ENCODE data around the gene PHETA2.

PHETA2 gene

GRCh38 chr22:42074132-42074811 is at the start of gene PHETA2:
Gene PHETA2 (plus strand): TSS chr22:42074248. CDS start chr22:42077294, 3,046 bp downstream.
- no peak for DNase-seq

DNA sequence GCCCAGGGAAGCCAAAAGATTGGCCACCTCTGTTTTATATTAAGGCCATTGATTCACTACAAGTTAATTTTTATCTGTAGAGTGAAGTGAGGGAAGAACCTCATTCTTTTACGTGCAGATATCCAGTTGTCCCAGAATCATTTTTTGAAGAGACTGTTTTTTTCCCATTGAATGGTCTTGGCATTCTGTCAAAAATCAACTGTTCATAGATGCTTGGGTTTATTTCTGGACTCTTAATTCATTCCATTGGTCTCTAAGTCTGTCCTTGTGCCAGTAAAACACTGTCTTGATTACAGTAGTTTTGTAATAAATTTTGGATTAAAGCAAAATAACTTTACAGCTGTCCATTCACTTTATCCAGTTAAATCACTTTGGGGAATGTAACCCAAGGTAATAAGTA is 48.6 kb upstream of the PHETA2 start:
- no peak for DNase-seq

DNA sequence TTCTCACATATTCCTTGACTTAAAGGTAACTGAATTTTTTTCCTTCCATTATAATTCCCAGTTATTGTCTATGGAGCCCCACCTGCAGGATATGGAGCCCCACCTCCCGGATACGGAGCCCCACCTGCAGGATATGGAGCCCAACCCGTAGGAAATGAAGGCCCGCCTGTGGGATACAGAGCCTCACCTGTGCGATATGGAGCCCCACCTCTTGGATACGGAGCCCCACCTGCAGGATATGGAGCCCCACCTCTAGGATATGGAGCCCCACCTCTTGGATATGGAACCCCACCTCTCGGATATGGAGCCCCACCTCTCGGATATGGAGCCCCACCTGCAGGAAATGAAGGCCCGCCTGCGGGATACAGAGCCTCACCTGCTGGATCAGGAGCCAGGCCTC is 47.3 kb upstream of the PHETA2 start:
- no peak for DNase-seq

DNA sequence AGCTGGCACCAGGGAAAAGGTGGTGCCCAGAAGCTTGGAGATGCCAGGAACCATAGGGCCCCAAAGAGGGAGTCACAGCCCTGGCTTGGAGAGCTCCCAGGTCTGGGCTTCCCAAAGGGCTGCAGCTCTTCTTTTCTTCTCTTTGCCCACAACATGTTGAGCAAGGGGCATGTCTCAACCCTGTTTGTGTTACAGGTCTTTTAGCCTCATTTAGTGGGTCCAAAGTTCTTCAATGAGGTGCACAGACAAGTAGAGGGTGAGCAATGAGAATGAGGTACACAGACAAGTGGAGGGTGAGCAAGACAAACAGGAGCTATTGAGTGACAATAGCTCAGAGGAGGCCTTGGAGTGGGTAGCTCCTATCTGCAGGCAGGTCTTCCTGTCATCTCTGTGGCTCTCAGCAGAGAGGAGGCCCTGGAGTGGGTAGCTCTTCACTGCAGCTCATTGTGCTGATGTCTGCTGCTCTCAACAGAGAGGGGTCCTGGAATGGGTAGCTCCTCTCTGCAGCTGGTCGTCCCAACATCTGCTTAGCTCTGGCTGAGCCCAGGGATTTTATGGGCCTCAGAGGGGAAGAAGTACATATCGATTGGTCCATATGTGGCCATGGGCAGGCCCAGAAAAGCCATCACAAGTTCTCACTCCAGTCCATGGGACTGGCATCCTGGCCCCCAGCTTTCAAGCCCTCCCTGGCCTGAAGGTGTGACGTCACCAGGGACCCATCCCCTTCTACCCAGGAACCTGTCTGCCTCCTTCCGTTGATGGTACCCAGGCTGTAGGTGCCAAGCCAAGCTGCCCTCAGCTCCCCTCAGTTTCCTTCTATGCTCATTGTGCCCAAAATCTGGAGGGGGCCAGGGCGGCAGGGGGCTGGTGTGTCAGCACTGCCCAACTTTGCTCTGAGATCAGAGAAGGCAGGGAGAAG is 40.5 kb upstream of the PHETA2 start:
- no peak for DNase-seq

DNA sequence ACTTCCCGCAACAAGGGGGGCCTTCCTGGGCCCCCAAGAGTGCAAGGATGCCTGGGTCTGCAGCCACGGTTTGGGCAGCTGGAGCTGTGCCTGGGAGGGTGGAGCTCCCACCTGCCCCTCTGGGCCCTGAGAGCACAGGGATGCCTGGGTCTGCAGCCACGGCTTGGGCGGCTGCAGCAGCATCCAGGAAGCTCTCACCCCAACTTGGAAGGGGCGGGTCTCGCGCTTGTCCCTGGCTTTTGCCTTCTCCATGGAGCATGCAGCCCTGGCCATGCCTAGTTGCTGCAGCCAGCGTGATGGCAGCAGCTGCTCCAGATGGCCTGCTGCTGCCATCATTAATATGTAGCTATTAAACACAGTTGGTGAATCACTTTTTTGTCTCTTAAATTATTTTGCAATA is 38.8 kb upstream of the PHETA2 start:
- no peak for DNase-seq

- no peak for DNase-seq
Observed at GRCh38 chr22:42039271-42039670, 34.8 kb upstream of the PHETA2 start.

- no peak for DNase-seq
Observed at GRCh38 chr22:42041784-42042183, 32.3 kb upstream of the PHETA2 start.

DNA sequence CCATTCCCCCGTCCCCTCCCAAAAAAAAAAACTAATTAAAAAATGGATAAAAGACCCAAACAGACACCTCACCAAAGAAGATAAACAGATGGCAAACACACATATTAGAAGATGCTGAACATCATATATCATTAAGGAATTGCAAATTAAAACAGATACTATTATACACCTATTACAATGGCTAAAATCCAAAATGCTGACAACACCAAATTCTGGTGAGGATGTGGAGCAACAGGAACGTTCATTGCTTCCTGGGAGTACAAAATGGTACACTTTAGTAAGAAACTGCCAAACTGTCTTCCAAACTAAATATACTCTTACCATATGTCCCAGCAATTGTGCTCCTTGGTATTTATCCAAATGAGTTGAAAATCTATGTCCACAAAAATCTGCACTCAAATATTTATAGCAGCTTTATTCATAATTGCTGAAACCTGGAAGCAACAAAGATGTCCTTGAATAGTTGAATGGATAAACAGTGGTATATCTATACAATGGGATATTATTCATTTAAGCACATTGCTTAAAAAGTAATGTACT is 23.3 kb upstream of the PHETA2 start:
- DNase-seq = no peak

- DNase-seq = no peak
Observed at GRCh38 chr22:42052765-42053164, 21.3 kb upstream of the PHETA2 start.

DNA sequence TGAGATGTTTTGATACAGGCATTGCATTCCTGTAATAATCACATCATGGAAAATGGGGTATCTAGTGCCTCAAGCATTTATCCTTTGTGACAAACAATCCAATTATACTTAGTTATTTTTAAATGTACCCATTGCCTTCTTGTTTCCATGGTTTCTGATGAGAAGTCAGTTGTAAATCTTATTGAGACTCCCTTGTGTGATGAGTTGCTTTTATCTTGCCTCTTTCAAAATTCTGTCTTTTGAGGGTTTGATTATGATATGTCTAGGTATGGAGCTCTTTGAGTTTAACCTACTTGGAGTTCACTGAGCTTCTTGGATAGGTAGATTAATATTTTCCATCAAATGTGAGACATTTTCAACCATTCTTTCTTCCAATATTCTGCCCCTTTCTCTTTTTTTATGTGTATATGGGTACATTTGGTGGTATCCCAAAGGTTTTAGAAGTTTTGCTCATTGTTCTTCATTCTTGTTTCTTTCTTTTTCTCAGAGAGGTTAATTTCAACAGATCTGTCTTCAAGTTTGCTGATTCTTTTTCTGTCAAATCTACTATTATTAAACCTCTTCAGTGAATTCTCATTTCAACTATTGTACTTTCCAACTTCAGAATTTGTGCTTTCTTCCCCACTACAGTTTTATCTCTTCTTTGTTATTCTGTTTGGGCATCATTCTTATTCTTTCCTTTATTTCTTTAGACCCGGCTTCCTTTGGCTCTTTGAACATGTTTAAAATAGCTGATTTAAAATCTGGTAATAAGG is 17.1 kb upstream of the PHETA2 start:
- DNase-seq = no peak

- DNase-seq = no peak
Observed at GRCh38 chr22:42060489-42060888, 13.6 kb upstream of the PHETA2 start.

DNA sequence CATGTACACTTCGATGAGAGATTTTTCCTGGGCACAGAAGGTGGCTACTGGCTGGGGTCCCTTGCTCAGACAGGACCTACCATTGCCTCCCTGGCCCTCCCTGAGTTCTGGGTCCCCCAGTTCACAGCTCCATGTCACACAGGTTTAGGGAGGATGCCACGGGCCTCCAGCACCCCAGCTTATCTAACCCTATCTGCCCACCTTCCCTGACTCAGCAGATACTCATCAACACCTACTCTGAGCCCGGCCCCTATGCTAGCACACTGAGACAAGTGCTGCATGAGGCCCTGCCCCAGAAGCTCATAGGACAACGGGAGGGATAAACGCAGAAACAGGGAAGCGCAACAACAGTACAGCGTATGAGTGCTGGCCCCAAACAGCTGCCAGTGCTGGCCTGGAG is 13.0 kb upstream of the PHETA2 start:
- DNase-seq = no peak

- no peak for DNase-seq
Observed at GRCh38 chr22:42062506-42063170, 11.4 kb upstream of the PHETA2 start.

DNA sequence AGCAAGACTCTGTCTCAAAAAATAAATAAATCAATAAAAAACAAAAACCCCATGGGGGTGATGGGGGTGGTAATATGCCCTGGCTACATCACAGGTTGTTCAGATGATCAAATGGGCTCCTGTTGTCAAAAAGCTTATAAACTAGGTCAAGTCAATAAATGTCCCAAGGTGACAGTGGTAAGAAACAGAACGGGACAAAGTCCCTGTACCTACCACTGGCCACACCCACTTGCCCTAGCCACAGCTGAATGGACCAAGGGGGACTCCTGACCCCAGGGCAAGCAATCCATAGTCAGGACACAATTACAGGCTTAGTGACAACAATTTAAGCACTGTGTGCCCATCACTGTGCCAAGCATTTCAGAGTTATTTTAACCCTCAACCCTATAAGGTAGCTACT is 9.4 kb upstream of the PHETA2 start:
- DNase-seq = no peak

GRCh38 chr22:42065438-42066125 is 8.5 kb upstream of the PHETA2 start:
- no peak for DNase-seq

- no peak for DNase-seq
Observed at GRCh38 chr22:42066126-42066761, 7.8 kb upstream of the PHETA2 start.

DNA sequence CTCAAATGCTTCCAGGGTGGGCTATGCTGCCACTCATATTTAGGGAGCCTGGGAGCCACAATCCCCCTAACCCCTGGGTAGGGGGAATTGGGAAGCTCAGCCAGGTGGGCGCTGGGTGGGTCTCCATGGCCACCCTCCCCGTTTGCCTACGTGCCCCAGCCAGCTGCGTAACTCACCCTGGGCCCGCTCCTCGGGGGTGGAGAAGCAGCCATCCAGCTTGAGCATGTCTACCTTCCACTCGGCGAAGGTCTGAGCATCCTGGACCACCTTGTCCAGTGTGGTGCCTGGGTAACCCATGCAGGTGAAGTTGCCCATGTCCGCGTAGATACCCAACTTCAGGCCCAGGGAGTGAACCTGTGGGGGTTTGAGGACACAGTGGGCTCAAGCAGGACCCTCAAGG is 7.1 kb upstream of the PHETA2 start:
- no peak for DNase-seq

DNA sequence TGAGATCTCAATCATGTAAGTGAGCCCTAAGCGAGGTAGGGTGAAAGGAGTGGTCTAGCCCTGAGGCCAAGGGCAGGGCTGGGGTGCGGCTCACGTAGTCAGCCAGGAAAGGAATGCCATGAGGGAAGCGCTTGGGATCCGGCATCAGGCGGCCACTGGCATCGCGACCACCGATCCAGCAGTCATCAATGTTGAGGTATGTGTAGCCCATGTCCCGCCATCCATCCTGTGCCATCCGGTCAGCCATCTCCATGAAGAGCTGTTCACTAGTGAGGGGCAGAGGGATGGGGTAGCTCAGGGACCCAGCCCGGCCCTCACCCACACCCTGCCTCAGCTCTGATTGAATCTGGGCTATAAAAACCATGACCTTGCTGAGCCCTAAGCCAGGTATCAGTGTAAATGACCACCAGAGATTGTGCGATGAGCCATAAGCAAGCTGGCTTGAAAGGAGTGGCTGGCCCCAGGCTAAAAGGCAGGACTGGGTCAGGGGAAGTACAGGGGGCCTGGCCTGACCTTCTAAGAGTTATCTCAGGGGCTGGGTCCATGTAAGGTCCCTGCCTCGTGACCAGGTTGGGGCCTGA is 6.3 kb upstream of the PHETA2 start:
- no peak for DNase-seq

- DNase-seq = no peak
Observed at GRCh38 chr22:42068291-42068690, 5.8 kb upstream of the PHETA2 start.

DNA sequence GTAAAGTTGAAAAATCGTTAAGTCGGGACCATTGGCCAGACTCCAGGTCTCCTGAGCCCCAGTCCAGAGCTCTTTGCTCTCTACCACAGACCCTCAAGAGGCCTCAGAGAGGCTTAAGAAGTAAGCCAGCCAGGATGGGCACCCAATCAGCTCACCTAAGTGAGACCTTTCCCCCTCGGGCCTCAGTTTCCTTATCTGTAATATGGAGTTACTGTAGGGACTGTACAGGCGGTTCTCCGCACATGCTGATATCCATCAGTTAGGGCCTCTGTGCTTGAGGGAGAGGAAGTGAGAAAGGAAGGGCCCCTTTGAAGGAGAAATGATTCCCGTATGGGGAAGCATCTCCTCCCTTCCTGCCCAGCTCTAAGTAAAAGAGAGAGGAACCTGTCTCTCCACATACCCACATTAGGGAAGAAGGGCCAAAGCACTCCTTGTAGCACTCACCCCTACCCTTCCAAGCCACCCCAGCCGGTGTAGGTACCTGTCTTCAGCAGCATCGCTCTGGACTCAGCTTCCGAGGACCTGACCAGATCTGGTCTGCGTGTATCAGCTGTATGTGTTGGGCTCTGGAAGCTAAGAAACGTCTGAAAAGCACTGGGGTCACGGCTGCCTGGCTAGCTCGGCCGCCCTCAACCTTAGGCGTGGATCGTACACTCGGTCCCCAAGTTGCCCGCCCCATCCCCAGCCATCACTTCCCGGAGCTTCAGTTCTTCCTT is 4.1 kb upstream of the PHETA2 start:
- no peak for DNase-seq

Measured in NCI-H1436 treated with DMSO at 0.1 percent for 48 hours (cell line).